ENCODE data around the gene ASMTL. TPM values are rescaled to one million over a fixed set of nuclear protein-coding genes. Genes with fewer than 3 reads are reported as not detected.
A peak's percentile ranks its signal among the peaks of the same experiment; 100 is the strongest.

ASMTL gene
- total RNA-seq, 8 experiments from 2014 or later: 15.1 to 46.3 (median 23.4) TPM

DNA sequence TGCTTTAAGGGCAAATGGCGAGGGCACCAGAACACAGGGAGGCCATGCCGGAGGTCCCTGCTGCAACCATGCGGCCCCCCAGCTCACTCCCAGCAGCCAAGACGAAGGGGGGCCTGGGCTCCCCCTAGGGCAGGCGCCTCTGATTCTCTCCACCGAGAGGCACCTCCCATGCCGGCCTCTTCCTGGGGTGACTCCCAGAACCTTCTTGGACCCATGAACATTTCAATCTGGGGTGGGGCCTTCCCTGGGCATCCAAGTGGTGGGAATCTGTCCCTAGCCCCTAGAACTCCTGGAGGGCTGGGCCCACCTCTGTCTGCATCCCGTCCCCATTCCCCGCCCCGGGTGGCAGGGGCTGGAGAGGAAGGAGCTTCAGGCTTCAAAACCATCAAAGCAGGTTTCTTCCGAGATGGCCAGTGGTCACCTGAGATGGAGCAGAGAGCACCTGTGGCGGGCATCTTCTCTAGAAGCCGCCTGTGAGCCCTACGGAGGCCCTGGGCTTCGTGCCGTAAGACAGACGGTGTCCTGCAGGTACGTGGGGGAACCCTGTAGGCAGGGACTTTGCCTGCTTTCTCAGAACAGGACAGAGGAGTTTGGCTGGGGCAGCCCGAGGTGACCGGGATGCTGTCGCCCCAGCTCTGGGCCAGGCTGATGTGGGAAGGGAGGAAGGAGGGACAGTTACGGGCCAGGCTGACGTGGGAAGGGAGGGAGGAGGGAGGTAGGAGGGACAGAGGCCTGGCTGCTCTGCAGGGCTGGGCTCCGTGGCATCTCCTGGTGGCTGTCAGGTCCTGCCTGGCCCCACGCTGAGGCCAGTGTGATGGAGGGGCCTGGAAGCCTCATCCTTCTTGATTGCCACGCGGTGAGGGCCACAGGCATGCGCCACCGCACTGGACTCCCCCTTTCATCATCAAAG lies 54.0 kb downstream of the ASMTL start:
- 0 to 100% (median 72%) methylated on average over 1 to 16 of the region's 29 CpGs; no CpG with 5 or more reads in 4 of the 10 experiments for WGBS, 10 experiments
- H3K27ac ChIP-seq: no peak overlapping the region
- peak in 2 of 8 experiments; percentile 35 to 42 for ATAC-seq (replicated peaks in 6 of 8)
- in situ Hi-C loops (cut with MboI; ENCODE audit: low pct_unique_long_range_greater_than_20kb in 2 of 9, low sequenced_read_pairs in 9 of 9, unreplicated experiment in 9 of 9): no loop called here
- peaks cover 8 to 9% of the 10 kb centered on the region in 2 donors for H3K4me1 ChIP-seq (replicated peaks in 1 of 2)
- H3K4me3 ChIP-seq: no peak overlapping the region

DNA sequence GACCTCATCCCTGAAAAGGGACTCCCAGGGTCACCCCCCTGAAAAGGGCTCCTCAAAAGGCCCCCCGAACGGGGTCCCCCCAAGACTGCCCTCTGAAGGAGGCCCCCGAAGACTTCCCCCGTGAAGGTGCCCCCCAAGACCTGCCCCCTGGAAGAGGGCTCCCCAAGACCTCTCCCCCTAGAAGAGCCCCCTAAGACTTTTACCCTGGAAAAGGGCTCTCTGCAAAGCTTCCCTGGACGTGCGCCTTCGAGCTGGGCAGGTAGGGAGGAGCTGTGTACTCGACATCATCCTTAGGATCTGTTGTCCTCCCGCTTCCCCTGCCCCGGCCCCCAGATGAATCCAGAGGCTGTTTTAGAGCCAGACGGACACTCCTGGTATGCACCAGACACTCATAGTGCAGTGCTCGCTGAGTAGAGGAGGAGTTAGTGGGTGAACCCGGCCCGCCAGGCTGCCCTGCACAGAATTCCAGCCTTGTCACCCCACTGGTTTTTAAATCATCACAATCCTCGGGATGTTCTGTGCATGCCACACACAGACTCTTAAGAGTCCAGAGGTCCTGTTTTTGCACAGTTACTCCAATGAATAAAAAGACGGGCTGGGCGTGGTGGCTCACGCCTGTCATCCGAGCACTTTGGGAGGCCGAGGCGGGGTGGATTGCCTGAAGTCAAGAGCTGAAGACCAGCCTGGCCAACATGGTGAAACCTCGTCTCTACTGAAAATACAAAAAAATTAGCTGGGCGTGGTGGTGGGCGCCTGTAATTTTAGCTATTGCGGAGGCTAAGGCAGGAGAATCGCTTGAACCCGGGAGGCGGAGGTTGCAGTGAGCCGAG lies 55.1 kb downstream of the ASMTL start:
- WGBS, 10 experiments: 55 to 100% (median 82%) methylated on average over 1 to 11 of the region's 29 CpGs; no CpG with 5 or more reads in 3 of the 10 experiments
- Histone ChIP-seq H3K4me1 (replicated peaks in 1 of 2) (peaks cover 13 to 16% of the 10 kb centered on the region in 2 donors), H3K4me3 (no peak overlapping the region), H3K27ac (no peak overlapping the region)
- in situ Hi-C loops (cut with MboI; ENCODE audit: low pct_unique_long_range_greater_than_20kb in 2 of 9, low sequenced_read_pairs in 9 of 9, unreplicated experiment in 9 of 9): no loop called here
- ATAC-seq (replicated peaks in 6 of 8): no peak

DNA sequence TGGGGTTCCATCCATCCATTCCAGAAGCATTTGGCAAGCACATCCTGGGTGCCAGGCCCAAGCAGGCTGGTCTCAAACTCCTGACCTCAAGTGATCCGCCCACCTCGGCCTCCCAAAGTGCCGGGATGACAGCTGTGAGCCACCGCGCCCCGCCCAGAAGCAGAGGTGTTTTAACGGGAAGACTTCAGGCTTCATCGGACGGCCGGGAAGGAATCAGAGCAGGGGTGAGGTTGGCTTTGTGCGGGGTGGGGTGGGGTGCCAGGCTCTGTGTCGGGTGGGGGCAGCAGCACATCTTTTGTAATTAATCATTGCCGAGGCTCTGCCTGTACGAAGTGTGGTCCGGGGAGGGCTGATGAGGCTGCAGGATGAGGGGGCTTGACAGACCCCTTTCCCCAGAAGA lies 55.7 kb downstream of the ASMTL start:
- H3K27ac ChIP-seq: no peak overlapping the region
- whole genome bisulfite sequencing, 10 experiments: 0 to 100% (median 77%) methylated on average over 1 to 8 of the region's 15 CpGs; no CpG with 5 or more reads in 7 of the 10 experiments

DNA sequence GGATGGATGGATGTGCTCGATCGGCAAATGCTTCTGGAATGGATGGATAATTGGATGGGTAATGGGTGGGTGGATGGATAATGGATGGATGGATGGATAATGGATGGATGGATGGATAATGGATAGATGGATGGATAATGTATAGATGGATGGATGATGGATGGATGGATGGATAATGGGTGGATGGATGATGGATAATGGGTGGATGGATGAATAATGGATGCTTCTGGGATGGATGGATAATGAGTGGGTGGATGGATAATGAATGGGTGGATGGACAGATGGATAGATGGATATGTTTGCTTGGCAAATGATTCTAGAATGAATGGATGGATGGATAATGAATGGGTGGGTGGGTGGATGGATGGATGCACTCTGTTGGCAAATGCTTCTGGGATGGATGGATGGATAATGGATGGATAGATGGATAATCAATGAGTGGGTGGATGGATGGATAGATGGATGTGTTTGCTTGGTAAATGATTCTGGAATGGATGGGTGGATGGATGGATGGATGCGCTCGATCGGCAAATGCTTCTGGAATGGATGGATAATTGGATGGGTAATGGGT lies 57.0 kb downstream of the ASMTL start:
- no peak overlapping the region for H3K27ac ChIP-seq
- H3K4me3 ChIP-seq: no peak overlapping the region
- peaks cover 15 to 18% of the 10 kb centered on the region in 2 donors for H3K4me1 ChIP-seq (replicated peaks in 1 of 2)
- in situ Hi-C loops (cut with MboI; ENCODE audit: low pct_unique_long_range_greater_than_20kb in 2 of 9, low sequenced_read_pairs in 9 of 9, unreplicated experiment in 9 of 9): no loop called here
- WGBS, 10 experiments: 79 to 100% (median 88%) methylated on average over 2 to 5 of the region's 5 CpGs; no CpG with 5 or more reads in 1 of the 10 experiments
- no peak for ATAC-seq (replicated peaks in 6 of 8)

More for the DNA sequence above, 55.7 kb downstream of the ASMTL start:
- Histone ChIP-seq H3K4me1 (replicated peaks in 1 of 2) (peaks cover 13 to 16% of the 10 kb centered on the region in 2 donors), H3K4me3 (no peak overlapping the region)
- in situ Hi-C loops (cut with MboI; ENCODE audit: low pct_unique_long_range_greater_than_20kb in 2 of 9, low sequenced_read_pairs in 9 of 9, unreplicated experiment in 9 of 9): no loop called here
- ATAC-seq (replicated peaks in 6 of 8): no peak

DNA sequence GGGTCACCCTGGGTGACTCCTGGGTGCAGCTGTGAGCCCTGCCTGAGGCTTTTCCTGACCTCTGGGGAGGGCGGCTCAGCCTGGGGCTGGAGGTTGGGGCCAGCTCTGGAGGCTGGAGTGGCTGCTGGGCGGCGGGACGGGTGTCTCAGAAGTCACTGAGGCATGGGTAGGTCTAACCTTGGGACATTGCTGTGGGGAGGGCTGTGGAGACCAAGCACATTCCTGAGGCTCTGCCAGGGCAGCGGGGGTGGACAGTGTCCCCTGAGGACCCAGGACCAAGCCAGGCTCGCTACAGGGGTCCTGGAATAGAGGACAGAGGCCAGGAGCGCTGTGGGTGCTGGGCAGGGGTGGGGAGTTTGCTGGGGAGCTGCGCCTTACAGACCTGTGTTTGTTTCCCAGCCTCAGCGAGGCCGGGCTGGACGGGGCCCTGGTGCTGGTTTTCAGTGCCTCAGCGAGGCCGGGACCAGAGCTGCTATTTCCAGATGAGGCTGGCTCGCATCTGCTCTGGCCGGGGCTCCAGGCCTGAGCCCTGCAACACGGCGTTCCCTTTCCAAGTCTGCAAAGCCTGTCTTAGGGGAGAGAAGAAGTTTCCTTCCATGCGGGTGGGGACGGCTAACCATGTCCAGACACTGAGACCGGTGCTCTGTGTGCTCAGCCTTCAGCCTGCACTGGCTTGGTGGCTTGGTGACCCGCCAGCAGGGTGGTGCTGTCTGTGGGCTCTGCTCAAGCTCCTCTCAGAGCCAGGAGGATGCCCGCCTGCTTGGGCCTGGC lies 57.8 kb downstream of the ASMTL start:
- Histone ChIP-seq H3K4me1 (replicated peaks in 1 of 2) (peaks cover 15 to 18% of the 10 kb centered on the region in 2 donors), H3K4me3 (no peak overlapping the region), H3K27ac (no peak overlapping the region)
- ATAC-seq (replicated peaks in 6 of 8): peak in 2 of 8 experiments; percentile 0 to 8
- 0 to 100% (median 40%) methylated on average over 1 to 4 of the region's 22 CpGs; no CpG with 5 or more reads in 5 of the 10 experiments for WGBS, 10 experiments
- in situ Hi-C loops (cut with MboI; ENCODE audit: low pct_unique_long_range_greater_than_20kb in 2 of 9, low sequenced_read_pairs in 9 of 9, unreplicated experiment in 9 of 9): no loop called here

DNA sequence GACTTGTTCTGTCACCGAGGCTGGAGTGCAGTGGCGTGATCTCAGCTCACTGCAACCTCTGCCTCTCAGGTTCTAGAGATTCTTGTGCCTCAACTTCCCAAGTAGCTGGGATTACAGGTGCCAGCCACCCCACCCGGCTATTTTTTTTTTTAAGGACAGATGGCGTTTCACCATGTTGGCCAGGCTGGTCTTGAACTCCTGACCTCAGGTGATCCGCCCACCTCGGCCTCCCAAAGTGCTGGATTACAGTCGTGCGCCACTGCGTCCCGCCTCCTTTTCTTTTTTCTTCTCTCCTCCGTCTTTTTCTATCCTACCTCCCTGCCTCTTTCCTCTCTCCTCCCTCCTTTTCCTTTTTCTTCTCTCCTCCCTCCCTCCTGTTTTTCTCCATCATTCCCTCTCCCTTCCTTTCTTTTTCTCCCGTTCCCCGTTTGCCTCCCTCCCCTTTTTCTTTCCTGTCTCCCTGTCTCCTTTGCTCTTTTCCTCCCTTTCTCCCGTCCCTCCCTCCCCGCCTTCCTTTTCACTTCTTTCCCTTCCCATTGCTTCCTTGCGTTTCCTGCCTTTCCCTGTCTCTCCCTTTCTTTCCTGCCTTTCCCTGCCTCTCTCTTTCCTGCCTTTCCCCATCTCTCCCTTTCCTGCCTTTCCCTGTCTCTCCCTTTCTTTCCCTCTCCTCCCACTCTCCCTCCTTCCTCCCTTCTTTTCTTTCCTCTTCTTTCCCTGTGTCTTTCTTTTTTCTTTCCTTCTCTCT lies 58.7 kb downstream of the ASMTL start:
- Histone ChIP-seq H3K27ac (no peak overlapping the region), H3K4me3 (no peak overlapping the region), H3K4me1 (replicated peaks in 1 of 2) (peaks cover 15 to 18% of the 10 kb centered on the region in 2 donors)
- 20 to 80% (median 38%) methylated on average over 1 to 16 of the region's 16 CpGs for WGBS, 10 experiments
- ATAC-seq (replicated peaks in 6 of 8): no peak
- in situ Hi-C loops (cut with MboI; ENCODE audit: low pct_unique_long_range_greater_than_20kb in 2 of 9, low sequenced_read_pairs in 9 of 9, unreplicated experiment in 9 of 9): no loop called here

DNA sequence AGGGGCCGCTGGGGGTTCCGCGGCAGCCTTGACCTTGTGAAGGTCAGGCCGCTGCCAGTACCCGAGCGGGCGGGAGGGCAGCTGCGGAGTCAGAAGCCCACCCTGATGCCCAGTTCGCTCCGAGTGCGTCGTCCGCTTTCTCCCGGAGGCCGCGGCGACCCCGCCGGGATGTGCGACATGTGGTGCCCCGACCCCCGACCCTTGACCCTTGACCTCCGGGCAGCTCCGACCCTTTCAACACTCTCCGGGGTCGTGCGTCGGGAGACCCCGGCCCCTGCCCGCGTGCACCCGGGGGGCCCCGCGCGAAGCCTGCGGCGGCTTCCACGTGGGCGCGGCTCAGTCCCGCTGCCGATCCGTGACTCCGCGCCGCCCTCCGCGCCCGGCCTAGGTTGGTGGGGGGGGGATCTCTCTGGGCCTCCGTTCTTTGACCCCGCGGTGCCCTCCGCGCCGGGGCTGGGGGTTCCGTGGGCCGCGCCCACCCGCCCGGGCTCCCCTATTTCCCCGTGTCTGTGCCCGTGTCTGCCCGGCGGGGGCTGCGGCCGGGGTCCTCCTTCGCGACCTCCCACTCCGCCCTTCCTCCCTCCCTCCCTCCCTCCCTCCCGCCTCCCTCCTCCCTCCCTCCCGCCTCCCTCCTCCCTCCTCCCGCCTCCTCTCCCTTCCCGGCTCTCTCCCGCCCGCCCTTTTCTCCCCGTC lies 60.2 kb downstream of the ASMTL start:
- H3K27ac ChIP-seq: peak overlapping the region; percentile 89 to 96
- 0% methylated on average over 1 to 2 of the region's 76 CpGs; no CpG with 5 or more reads in 8 of the 10 experiments for WGBS, 10 experiments
- ATAC-seq (replicated peaks in 6 of 8): peak; percentile 44 to 67 (median 56)
- H3K4me3 ChIP-seq: peak overlapping the region; percentile 94 to 100 (median 99)
- peaks cover 15 to 18% of the 10 kb centered on the region in 2 donors for H3K4me1 ChIP-seq (replicated peaks in 1 of 2)
- in situ Hi-C loops (cut with MboI; ENCODE audit: low pct_unique_long_range_greater_than_20kb in 2 of 9, low sequenced_read_pairs in 9 of 9, unreplicated experiment in 9 of 9): no loop called here

DNA sequence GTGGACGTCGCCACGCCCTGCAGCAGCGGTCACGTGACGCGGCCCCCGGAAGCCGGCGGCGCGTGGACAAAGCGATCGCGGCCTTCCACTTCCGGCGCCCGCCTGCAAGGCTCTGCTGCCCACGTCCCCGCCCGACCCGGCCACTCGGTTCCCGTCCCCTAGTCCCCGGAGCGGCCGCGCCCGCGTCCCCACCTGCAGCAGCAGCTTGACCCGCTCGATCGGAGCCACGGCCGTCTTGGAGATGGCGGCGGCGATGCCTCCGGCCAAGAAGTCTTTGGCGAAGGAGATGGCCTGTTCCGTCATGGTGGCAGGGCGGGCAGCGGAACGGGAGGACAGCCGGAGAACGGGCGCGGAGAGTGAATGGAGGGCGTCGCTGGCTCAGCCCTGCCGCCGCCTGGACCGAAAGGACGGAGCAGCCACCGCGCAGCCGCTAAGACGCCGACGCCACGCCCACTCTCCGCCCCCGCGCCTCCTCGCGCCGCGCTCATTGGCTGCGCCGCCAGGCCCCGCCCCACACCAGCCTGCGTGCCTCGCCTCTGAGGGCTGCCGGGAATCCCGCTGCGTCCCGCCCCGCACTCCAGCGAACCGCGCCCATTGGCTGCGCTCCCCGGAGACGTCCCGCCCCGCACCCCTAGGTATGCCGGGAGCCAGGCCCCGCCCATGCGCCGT lies 60.9 kb downstream of the ASMTL start, which contains the start of gene SLC25A6:
Gene SLC25A6, minus strand, starts transcription at position 407 of the 669 bp plus-strand sequence. Its CDS starts 104 bp downstream, at position 303.
- Histone ChIP-seq H3K4me3 (peak within 1 kb of the TSS; percentile 94 to 100 (median 99)), H3K27ac (peak within 1 kb of the TSS; percentile 99), H3K4me1 (replicated peaks in 1 of 2) (peaks cover 15 to 18% of the 10 kb centered on the region in 2 donors)
- 0% methylated on average over 7 of the region's 90 CpGs; no CpG with 5 or more reads in 9 of the 10 experiments for WGBS, 10 experiments
- in situ Hi-C loops (cut with MboI; ENCODE audit: low pct_unique_long_range_greater_than_20kb in 2 of 9, low sequenced_read_pairs in 9 of 9, unreplicated experiment in 9 of 9): no loop called here
- ATAC-seq (replicated peaks in 6 of 8): peak; percentile 70 to 95 (median 92)

DNA sequence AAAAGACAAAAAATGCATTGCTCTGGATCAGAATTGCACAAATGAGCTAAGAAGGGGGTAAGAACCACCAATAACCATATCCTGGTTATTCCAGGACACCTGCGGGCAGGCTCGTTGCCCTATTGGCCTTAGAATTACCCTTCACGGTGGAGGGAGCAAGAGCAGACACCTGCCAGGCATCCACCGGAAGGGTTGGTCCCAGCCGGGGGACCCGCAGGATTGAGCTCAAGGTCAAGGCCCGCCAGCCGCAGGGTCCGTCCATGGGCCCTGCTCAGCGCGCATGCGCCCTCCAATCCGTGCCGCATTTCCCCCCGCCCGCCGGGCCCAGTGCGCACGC lies 61.4 kb downstream of the ASMTL start:
- 0% methylated on average over 4 of the region's 19 CpGs; no CpG with 5 or more reads in 9 of the 10 experiments for WGBS, 10 experiments
- H3K4me3 ChIP-seq: peak overlapping the region; percentile 94 to 100 (median 99)
- ATAC-seq (replicated peaks in 6 of 8): no peak
- peak overlapping the region; percentile 99 for H3K27ac ChIP-seq
- in situ Hi-C loops (cut with MboI; ENCODE audit: low pct_unique_long_range_greater_than_20kb in 2 of 9, low sequenced_read_pairs in 9 of 9, unreplicated experiment in 9 of 9): no loop called here
- H3K4me1 ChIP-seq (replicated peaks in 1 of 2): peaks cover 15 to 18% of the 10 kb centered on the region in 2 donors

DNA sequence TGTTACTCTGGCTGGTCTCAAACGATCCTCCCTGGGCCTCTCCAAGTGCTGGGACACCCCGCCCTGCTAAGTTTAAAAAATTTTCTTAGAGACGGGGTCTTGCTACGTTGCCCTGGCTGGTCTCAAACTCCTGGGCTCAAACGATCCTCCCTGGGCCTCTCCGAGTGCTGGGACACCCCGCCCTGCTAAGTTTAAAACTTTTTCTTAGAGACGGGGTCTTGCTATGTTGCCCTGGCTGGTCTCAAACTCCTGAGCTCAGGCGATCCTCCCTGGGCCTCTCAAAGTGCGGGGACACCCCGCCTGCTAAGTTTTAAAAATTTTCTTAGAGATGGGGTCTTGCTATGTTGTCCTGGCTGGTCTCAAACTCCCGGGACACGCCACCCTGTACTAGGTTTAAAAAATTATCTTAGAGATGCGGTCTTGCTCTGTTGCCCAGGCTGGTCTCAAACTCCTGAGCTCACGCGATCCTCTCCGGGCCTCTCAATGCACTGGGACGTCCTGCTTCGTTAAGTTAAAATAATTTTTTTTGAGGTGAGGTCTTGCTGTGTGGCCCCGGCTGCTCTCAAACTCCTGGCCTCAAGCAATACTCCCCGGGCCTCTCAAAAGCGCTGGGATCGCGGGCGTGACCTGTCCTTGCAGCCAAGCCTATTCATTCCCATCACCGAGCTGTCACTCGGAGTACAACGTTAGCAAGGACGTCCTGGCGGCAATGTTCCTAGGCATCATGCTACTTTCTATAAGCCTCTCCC lies 61.9 kb downstream of the ASMTL start:
- in situ Hi-C loops (cut with MboI; ENCODE audit: low pct_unique_long_range_greater_than_20kb in 2 of 9, low sequenced_read_pairs in 9 of 9, unreplicated experiment in 9 of 9): no loop called here
- WGBS, 10 experiments: 11 to 93% (median 49%) methylated on average over 1 to 18 of the region's 30 CpGs; no CpG with 5 or more reads in 2 of the 10 experiments
- Histone ChIP-seq H3K4me3 (peak overlapping the region; percentile 94 to 100 (median 99)), H3K27ac (peak overlapping the region; percentile 99), H3K4me1 (replicated peaks in 1 of 2) (peaks cover 15 to 18% of the 10 kb centered on the region in 2 donors)
- no peak for ATAC-seq (replicated peaks in 6 of 8)

Data from motor neuron (in vitro differentiated cells).